GM19468 (cell line): ENCODE measurements around the gene DSCAM.

ENCODE experiments used
- ATAC-seq: cut with Tn5 transposase; IDR thresholded peaks from one replicate; pipeline ENCODE4 v1.9.1; 2021; ENCODE audit warnings: mild to moderate bottlenecking, moderate library complexity, moderate number of reproducible peaks; ENCODE audit not compliant: unreplicated experiment; ENCODE audit errors: extremely low read depth

The DSCAM gene

DNA sequence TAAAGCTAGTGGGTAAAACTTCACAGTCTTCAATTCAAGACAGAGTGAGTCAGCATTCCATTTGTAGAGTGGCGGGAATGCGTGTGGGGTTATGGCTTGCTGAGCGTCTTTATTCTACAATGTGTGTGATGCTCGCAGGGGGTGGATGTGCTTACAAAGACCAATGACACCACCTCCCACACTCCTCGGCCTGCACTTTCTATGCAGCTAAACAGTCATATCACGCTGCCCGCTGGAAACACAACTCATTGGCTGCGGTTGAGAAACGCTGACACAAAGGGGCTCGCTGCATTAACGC is 681.2 kb downstream of the DSCAM start:
- ATAC-seq, result no peak

DNA sequence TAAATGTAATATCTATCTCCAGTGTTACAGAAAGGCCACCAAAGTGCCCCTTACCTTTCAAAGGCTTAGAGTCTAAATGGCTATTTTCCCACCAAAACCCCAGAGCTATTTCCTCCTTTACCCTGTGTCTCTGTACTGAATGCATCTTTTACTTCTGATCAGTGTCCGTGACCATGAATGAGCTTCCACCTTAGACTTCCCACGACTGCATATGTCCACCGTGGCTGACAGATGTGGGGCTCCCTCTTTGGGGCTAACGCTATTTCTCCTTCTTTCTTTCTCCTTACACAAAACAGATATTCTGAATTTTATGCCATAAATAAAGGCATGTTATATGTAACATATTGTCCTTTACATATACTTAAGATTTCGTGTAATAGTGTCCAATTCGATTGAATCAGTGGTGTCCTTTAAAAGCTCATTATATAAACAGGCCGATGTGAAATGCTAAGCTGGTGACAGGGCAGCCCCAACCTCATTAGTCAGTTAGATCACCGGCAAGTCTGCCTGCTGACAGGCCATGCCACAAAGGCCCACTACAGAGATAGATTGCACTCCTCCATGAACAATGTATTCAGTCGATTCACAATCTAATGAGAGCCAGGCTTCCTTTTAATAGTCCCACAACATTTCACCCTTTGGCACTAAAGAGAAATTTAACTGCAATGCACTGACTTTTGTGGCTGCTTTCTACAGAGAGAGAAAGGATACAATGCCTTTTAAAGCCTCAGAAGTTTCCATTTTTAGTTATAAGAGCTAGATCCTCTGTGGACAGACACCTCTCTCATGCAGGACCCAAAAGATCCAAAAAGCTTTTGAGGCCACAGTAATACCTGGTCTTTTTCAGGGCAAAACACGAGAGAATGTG is 681.8 kb downstream of the DSCAM start:
- no peak for ATAC-seq

DNA sequence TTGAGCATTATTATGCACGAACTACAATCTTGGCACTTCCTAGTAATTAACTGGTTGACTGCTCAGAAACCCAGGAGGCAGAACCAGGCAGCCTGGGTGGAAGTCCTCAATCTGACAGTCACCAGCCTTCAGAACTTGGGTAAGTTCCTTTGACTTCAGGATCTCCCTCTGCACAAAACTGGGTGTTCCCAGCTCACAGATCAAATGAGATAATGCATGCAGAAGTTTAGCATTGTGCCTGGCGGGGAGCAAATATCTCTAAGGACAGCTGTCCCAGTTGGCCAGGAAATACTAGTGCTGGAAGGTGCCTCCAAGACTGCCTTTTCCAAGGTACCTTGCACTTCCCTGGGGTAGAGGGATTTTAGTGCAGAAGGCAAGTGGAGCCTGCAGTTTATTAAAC is 684.9 kb downstream of the DSCAM start:
- ATAC-seq, result no peak

DNA sequence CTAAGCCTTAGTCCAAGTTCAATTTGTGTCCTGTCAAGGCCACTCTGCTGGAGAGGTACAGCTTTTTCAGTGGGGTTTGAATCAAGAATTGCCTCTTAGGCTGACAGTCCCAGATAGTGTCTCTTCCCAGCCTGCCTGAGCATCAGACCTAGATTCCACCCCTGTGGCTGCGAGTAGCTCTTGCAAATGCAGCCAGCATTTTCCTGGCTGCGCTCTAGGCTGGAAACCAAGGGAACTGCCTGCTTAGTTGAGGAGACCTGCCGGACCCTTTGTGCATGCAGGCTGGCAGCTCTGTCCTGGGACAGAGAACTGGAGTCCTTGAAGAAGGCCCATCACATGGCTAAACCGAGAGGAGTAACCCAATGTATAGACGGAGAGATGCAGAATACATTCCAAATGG is 686.0 kb downstream of the DSCAM start:
- no peak for ATAC-seq

DNA sequence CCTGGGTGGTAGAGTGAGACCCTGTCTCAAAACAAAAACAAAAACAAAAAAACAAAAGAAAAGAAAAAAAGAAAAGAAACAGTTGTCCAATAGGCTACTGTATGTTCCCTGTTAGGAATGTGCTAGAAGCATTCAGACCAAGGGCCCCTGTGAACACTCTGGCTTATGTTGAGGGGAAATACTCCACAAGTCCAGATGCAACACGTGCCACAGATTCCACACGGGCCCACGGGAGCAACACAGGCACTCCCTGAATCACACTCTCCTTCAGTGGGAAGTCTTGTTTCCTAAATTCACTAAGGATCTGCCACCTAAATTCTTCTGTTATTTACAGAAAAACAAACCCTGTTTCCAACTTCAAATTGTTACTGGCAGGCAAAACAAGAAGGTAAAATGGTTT is 688.6 kb downstream of the DSCAM start:
- ATAC-seq, result no peak

DNA sequence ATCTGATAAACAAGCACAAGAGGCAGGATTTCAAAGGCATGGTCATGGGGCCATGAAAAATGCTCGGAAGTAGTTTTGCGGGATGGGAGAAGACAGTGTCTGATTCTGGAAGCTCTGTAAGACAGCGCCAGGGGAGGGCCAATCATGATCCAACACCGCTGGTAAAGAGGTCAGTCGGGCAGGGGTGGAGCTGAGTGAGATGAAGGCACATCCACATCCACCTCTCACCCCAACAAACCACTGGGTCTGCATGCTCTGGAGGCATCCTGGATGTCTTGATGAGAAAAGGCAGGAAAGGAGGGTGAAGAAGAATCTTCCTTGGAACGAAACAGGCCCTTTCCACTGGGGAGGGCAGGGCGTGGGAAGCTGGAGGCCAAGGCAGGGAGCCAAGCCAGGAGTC is 691.4 kb downstream of the DSCAM start:
- no peak for ATAC-seq

DNA sequence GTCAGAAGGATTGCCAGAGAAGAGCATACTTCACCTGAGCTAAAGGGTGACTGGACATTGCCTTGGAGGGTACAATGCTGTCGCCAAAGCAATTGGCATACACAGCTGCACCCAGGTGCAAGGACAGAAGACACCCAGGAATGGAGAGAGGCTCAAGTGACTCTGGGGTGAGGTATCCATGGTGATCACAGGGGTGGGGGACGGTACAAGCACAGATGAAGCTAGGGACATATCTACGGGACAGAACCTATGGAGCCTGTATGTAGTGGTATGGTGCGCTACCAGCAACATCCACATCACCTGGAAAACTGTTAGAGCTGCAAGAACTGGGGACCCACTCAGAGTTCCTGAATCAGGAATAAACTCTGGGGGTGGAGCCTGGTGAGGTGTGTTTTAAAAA is 693.6 kb downstream of the DSCAM start:
- ATAC-seq, result no peak

DNA sequence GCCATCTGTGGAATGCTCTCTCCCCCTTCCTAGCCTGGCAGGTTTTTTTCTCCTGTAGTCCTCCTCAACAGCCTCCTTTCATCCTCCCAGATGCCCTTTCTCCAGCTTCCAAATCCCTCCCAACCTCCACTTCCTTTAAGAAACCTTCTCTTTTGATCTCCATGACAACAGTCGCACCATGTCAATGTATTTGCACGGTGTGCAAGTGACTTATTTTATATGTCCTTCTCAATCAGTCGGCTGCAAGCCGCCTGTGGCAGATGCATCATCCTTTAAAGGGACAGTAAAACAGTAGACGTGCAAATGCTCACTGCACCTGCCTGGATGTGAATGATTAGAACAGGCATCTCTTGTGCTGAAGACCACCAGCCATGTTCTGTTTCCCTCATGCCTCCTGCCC is 694.5 kb downstream of the DSCAM start:
- no peak for ATAC-seq

DNA sequence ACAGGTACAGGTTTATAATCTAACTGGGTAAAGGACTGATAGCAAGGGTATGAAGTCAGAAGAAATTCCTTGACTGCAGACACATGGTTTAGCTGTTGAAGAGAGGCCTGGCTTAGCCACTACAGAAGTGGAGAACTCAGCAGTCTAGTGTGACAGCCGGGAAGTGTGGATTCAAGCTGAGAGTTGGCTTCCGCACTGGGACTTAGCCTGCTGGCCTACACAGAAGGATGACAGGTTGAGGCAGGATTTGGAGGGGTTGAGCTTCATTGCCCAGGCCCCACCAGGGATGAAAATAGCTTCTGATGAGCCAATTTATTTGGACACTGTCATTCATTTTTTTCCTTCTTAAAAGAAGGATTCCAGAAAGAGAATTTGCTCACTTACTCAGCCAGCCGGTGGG is 695.3 kb downstream of the DSCAM start:
- ATAC-seq, result no peak

DNA sequence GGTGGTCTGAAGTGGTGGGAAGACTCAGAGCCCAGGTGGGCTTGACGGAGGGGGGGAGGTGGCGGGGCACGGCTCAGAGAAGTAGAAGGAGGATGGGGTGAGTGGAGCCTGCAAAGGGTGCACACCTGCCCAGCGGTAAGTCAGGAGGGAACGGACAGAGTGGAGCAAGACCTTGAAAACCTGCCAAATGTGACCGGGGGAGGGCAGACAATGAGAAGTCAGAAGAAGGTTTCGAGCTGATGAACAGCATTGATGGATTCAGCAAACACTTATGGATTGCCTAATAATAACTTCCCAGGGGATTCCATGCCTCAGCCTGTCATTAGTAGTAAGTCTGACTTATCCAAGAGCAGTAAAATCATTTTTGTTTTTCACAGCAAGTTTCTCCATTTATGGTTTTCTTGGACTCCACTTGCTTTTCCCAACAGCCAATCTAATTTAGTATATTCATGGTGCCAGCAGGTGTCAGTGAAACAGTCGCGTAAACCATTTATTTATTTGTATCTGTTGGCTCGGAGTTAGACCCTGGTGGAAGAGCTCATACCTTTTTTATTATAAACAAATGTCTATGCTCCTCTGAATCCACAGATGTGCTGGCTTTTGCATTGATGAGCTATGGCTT is 700.6 kb downstream of the DSCAM start:
- no peak for ATAC-seq

DNA sequence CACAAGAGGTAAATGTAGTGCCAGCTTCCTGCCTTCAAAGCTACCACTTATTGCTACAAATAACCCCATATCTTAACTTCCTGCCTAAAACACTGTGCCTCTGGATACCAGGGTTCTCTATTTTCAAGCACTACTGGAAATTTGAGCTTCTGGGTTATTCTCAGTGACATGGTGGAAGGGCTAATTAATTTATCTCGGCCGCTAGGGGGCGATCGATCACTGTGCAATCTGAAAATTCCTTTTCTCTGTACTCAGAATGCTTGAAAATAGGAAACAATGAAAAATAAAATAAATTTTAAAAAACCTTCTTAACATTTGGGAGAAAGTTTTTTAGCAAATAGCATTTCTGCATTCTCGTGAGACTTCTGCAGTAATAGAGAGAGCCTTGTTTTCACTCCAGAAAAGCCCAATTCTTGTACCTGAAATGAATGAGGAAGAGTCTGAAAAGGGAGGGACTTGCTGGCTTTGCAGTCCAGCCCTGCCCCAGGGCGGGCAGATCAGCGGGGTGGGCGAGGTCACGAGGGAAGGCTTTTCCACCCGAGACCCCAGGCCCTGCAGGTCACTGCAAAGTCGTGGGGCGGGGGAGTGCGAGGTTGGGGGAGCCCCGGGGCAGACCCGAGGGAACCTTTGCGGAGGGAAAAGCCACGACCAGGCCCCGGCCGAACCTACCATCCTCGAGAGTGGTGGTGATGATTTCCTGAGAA is 703.0 kb downstream of the DSCAM start:
- ATAC-seq, result no peak

DNA sequence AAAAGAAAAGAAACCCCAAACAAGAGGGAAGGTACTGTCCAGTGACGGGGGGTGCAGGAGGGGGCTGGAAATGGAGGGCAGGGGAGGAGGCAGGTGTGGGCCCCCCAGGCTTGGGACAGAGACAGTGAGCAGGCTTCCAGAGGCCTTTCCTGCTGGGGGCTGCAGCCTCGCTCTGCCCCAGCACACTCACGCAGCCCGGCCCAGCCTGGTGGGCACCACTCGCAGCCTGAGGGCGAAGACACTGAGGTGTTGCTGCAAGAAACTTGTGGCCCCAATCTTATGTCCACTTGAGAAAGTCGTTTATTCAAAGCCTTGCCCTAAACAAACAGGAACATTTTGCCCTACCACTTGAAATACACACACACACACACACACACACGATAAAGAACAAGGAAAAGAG is 705.3 kb downstream of the DSCAM start:
- no peak for ATAC-seq

DNA sequence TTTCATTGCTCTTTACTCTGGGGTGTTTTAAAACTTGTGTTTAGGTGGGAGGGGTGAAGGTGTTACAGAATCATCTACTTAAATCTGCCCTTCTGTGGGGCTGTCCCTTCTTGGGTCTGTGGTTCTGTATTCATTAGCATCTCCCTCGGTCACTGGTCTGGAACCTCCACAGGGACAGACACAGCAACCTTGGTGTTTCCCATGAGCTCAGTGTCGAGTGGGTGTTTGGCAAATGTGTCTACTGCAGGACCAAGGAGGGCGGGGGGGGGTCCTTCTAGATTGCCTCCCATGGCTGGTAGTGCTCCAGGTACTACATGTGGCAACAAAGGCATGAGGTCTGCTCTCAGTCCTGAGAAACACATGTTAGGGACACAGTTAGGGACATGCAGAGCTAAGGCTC is 706.3 kb downstream of the DSCAM start:
- no peak for ATAC-seq

DNA sequence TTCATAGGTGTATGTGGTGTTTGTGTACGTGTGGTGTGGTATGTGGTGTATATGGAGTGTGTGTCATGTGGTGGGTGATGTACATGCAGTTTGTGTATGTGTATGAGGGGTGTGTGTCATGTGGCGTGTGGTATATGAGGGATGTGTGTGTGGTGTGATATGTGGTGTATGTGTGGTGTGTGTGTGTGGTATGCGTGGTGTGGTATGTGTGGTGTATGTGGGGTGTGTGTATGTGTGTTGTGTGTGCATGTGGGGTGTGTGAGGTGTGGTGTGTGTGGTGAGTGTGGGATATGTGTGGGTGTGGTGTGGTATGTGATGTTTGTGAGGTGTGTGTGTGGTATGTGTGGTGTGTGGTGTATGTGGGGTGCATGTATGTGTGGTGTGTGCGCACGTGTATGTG is 707.3 kb downstream of the DSCAM start:
- ATAC-seq, result no peak

DNA sequence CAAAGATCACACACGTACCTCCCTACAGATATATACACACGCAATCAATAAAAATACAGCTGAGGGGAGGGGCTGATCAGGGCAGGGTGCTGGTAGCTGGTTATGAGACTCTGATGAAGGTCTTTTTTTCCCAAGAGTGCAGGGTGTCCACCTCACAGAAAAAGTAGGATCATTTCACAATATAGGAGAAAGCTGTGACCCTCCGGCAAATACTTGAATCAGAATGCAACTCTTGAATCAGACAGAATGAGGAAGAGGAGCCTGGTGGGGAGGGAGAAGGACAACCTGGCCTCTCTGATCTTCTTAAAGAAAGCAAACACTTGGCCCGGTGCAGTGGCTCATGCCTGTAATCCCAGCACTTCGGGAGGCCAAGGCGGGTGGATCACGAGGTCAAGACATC is 710.4 kb downstream of the DSCAM start:
- no peak for ATAC-seq

DNA sequence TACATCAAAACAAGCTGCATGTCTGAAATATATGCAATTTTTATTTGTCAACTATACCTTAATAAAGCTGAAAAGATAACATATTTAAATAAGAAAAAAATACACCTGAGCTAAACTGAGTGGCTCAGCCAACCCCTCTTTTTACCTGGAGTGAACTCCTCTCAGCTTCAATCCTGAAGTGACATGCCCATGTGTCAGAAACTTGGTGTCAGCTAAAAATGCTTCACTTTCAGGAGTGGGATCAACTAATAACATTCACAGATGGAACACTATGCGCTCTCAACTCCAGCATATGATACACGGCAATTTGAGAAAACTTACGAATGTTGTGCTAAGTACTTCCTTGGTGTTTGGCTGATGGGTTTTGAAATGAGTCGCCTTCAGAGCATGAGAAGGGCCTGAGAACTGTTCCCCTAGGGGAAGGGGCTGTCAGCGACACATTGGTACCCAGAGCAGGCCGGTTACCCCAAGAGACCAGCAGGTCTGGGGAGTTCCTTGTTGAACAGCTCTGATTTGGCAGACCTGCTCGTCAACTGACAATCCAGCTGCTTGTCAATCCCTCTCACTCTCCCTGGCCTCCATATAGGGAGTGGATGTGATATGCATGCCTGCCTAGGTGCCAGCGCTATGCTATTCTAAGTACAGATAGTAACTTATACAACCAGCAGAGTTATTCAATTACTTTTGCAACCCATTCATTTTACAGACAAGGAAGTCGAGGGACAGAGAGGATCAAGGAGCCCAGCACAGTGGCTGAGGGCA is 712.0 kb downstream of the DSCAM start:
- ATAC-seq, result no peak

DNA sequence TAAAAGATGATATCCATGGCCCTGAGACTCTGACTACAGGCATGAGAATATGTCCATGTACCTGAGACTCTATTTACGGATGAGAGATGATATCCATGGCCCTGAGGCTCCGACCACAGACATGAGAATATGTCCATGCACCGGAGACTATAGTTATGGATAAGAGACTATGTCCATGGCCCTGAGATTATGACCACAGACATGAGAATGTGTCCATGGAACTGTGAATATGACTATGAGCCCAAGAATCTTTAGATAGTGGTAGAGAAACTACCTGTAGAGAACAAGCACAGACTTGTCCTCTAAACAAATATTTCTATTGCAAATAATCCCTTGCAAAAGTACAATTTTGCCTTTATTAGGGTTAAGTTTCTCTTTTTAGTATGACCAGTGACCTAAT is 716.5 kb downstream of the DSCAM start:
- no peak for ATAC-seq

DNA sequence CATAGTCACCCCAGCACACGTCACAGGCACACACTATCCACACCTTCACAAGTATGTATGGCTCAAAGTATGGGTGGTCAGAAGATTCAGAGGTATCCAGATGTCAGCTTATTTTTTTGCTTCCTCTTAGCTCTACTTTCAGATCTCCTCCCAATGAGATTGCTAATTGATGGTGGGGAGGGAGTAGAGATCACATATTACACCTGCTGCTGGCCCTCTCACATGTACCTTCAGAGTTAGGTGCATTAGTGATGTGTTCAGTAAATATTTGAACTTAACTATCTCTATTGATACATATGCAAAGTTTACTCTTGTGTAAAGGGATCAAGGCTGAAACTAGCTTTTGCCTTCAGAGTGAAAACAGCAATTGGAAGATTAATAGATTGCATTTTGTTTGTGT is 717.1 kb downstream of the DSCAM start:
- ATAC-seq, result no peak

DNA sequence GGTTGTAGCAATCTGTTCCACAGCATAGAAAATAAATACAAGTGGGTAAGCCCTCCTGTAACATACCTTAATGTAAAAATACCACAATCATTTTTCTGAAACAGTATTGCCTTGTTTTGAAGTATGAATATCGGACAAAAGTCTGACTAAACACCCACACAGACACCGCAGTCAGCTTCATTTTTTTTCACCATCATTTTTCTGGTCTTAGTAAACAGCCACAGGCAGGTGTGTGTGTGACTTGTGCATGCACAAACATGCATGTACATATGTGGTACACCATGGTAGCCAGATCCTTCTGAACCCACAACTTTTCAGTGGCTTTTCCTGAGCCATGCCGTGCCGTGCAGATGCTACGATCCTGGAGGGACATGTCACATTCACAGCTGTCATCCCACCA is 718.1 kb downstream of the DSCAM start:
- no peak for ATAC-seq

DNA sequence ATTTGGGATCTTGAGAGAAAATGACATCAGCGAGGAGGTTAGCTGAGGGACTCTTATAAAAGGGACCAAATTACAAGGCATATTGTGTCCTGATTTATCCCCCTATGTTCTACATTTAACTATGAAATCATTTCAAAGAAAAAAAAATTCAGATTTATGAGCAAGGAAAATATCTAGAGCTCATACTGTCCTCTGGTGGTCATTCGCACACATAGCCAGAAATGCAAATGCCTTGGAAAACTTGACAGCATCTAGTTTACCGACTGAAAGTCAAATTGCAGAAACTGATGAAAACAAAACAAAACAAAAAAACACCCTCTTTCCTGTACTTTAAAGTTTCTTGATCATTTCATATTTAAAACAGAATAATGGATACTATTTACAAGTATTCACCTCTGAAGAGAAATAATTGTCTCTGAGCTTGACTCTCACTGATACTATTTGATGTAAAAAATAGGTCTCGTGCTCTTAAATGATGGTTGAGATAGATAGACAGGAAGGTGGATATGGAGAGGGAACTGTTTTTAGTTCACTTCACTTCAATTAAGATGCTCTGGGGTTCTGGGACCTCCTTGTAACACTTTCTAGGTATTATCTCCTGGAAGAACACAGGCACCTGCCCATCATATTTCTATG is 725.9 kb downstream of the DSCAM start:
- ATAC-seq, result no peak
